Activated CD8-positive, alpha-beta memory T cell treated with anti-CD3 and anti-CD28 coated beads, Interleukin-2, amount 50 U/mL, for 48 hours (primary cell): Measurements from ENCODE around the gene ST6GALNAC3.

Experiments
- DNase-seq: peaks from one replicate; pipeline ENCODE4 v3.0.0-alpha.2; 2020

The ST6GALNAC3 gene

GRCh38 chr1:76146184-76146583 lies 71.6 kb downstream of the ST6GALNAC3 start:
- DNase-seq, result no peak

- no peak for DNase-seq
Measured at GRCh38 chr1:76147917-76148316, 73.4 kb downstream of the ST6GALNAC3 start.

GRCh38 chr1:76148460-76148859 lies 73.9 kb downstream of the ST6GALNAC3 start:
- no peak for DNase-seq

- no peak for DNase-seq
Measured at GRCh38 chr1:76153841-76154205, 79.3 kb downstream of the ST6GALNAC3 start.

GRCh38 chr1:76154206-76154956 lies 79.8 kb downstream of the ST6GALNAC3 start:
- DNase-seq, result peak; percentile 92

- DNase-seq, result no peak
Measured at GRCh38 chr1:76156987-76157386, 82.4 kb downstream of the ST6GALNAC3 start.

GRCh38 chr1:76158126-76158525 lies 83.6 kb downstream of the ST6GALNAC3 start:
- DNase-seq, result no peak

- DNase-seq, result no peak
Measured at GRCh38 chr1:76160225-76160624, 85.7 kb downstream of the ST6GALNAC3 start.

- DNase-seq, result no peak
Measured at GRCh38 chr1:76161451-76161850, 86.9 kb downstream of the ST6GALNAC3 start.

GRCh38 chr1:76162254-76162653 lies 87.7 kb downstream of the ST6GALNAC3 start:
- DNase-seq, result no peak

GRCh38 chr1:76164165-76164564 lies 89.6 kb downstream of the ST6GALNAC3 start:
- DNase-seq, result no peak

- no peak for DNase-seq
Measured at GRCh38 chr1:76170084-76170483, 95.5 kb downstream of the ST6GALNAC3 start.

GRCh38 chr1:76170513-76170912 lies 96.0 kb downstream of the ST6GALNAC3 start:
- DNase-seq, result no peak

GRCh38 chr1:76176000-76176399 lies 101.5 kb downstream of the ST6GALNAC3 start:
- no peak for DNase-seq

GRCh38 chr1:76177615-76178014 lies 103.1 kb downstream of the ST6GALNAC3 start:
- no peak for DNase-seq

GRCh38 chr1:76179219-76179698 lies 104.7 kb downstream of the ST6GALNAC3 start:
- DNase-seq, result no peak

GRCh38 chr1:76185207-76185606 lies 110.7 kb downstream of the ST6GALNAC3 start:
- DNase-seq, result no peak

GRCh38 chr1:76186554-76187170 lies 112.1 kb downstream of the ST6GALNAC3 start:
- no peak for DNase-seq

- DNase-seq, result no peak
Measured at GRCh38 chr1:76187436-76187835, 112.9 kb downstream of the ST6GALNAC3 start.

GRCh38 chr1:76189310-76189709 lies 114.8 kb downstream of the ST6GALNAC3 start:
- no peak for DNase-seq

GRCh38 chr1:76190749-76191424 lies 116.3 kb downstream of the ST6GALNAC3 start:
- no peak for DNase-seq

GRCh38 chr1:76191561-76191960 lies 117.0 kb downstream of the ST6GALNAC3 start:
- DNase-seq, result no peak

- DNase-seq, result no peak
Measured at GRCh38 chr1:76198452-76198851, 123.9 kb downstream of the ST6GALNAC3 start.

GRCh38 chr1:76202670-76203069 lies 128.1 kb downstream of the ST6GALNAC3 start:
- no peak for DNase-seq
